ENCODE data around the gene SMOC2. TPM values are rescaled to one million over a fixed set of nuclear protein-coding genes. Genes with fewer than 3 reads are reported as not detected.

The SMOC2 gene
- polyA plus RNA-seq, 1 of the 3 experiments (the other 2 are of a cell fraction): not detected

DNA sequence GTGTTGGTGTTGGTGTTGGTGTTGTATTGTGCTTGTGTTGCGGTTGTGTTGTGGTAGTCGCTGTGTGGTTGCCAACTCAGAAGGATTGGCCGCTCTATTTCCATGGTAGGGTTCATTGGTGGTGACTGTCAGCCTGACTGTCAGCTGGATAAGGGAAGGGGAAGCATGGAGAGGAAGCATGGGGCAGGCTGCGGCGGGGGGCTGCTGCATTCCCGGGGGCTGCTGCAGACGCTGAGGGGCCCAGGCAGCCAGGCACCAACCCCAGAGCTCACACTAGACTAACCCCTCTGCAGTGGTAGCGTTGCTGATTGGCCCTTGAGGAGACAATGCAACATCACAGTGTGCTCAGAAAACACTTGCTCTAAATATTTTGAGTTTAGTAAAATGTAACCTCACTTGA is 199.2 kb downstream of the SMOC2 start:
- DNase-seq: no peak
- Histone ChIP-seq H3K9me2 (no peaks in the 10 kb centered on the region), H3K4me3 (ENCODE audit: low read depth in 2 of 2, low read length in 1 of 2) (no peak overlapping the region), H3K4me1 (ENCODE audit: control insufficient read depth in 1 of 2, insufficient read depth in 2 of 2, low read depth in 1 of 2, low read length in 1 of 2) (peaks cover 0 to 11% of the 10 kb centered on the region in 2 experiments; a peak in 1 of 4 replicates), H2AFZ (ENCODE audit: low read depth) (no peak overlapping the region), H3K9ac (no peak overlapping the region), H3K4me2 (no peak overlapping the region), H3F3A (replicated peaks; ENCODE audit: insufficient read depth) (no peaks in the 10 kb centered on the region), H3K36me3 (replicated peaks in 1 of 2; ENCODE audit: control insufficient read depth in 1 of 2, insufficient read depth in 2 of 2, low read length in 1 of 2) (no peaks in the 10 kb centered on the region), H3K27ac (ENCODE audit: low read depth in 2 of 2, low read length in 1 of 2) (no peak overlapping the region), H3K9me3 (no peaks in the 10 kb centered on the region), H4K20me1 (ENCODE audit: insufficient read depth) (no peaks in the 10 kb centered on the region), H3K27me3 (ENCODE audit: insufficient read depth) (no peaks in the 10 kb centered on the region), H3K79me2 (ENCODE audit: insufficient read depth) (no peaks in the 10 kb centered on the region)
- ChIA-PET POLR2A (no interaction called here), CTCF (no interaction called here)
- 31% methylated on average over 7 of the region's 8 CpGs for WGBS (ENCODE audit: low lambda C conversion rate)
- TF ChIP-seq GATA2 (CRISPR knock-in tag; IDR thresholded peaks at IDR 0.05) (no peak), NFIC (IDR thresholded peaks at IDR 0.05; ENCODE audit: borderline replicate concordance) (no peak), YY1 (IDR thresholded peaks at IDR 0.05; ENCODE audit: low read depth) (no peak), RFX5 (IDR thresholded peaks at IDR 0.05; ENCODE audit: low read length) (no peak), ELF1 (IDR thresholded peaks at IDR 0.05) (no peak), CHD2 (IDR thresholded peaks at IDR 0.05; ENCODE audit: low read length, partially characterized antibody) (no peak), TAF1 (IDR thresholded peaks at IDR 0.05; ENCODE audit: borderline replicate concordance, low read depth, low read length) (no peak), SMC3 (IDR thresholded peaks at IDR 0.05; ENCODE audit: low read depth, low read length) (no peak), EZH2phosphoT487 (IDR thresholded peaks at IDR 0.05; ENCODE audit: borderline replicate concordance, low read depth) (no peak), PBX3 (IDR thresholded peaks at IDR 0.05) (no peak), ZBTB33 (IDR thresholded peaks at IDR 0.05; ENCODE audit: borderline replicate concordance, low read depth) (no peak), NRF1 (IDR thresholded peaks at IDR 0.05; ENCODE audit: low read depth, low read length) (no peak)
- TF ChIP-seq, protein P1, sequence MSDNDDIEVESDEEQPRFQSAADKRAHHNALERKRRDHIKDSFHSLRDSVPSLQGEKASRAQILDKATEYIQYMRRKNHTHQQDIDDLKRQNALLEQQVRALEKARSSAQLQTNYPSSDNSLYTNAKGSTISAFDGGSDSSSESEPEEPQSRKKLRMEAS (IDR thresholded peaks at IDR 0.05; ENCODE audit: low read depth): no peak
- TF ChIP-seq, protein P2, sequence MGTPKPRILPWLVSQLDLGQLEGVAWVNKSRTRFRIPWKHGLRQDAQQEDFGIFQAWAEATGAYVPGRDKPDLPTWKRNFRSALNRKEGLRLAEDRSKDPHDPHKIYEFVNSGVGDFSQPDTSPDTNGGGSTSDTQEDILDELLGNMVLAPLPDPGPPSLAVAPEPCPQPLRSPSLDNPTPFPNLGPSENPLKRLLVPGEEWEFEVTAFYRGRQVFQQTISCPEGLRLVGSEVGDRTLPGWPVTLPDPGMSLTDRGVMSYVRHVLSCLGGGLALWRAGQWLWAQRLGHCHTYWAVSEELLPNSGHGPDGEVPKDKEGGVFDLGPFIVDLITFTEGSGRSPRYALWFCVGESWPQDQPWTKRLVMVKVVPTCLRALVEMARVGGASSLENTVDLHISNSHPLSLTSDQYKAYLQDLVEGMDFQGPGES (IDR thresholded peaks at IDR 0.05; ENCODE audit: low read depth, low read length): no peak

DNA sequence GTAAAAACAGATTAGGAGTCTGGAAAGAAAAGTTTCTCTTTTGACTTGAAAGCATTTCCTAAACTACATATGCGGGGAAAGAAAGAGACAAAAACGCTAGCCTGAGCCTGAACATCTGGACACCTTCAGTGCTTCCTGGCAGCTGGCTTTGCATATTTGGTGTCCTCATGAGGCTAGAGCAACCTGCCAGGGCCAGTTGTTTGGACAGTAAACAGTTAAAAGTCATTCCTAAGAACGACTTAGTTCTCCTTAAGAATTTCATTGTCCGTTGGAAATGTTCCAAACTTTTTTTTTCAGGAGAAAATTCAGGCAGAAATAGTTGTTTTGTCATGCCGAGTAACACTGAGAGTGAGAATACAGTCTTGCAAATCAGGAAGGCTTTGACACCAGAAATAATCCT is 199.8 kb downstream of the SMOC2 start:
- Histone ChIP-seq H3K9me3 (no peaks in the 10 kb centered on the region), H3K9ac (no peak overlapping the region), H3F3A (replicated peaks; ENCODE audit: insufficient read depth) (no peaks in the 10 kb centered on the region), H3K4me3 (ENCODE audit: low read depth in 2 of 2, low read length in 1 of 2) (no peak overlapping the region), H3K79me2 (ENCODE audit: insufficient read depth) (no peaks in the 10 kb centered on the region), H2AFZ (ENCODE audit: low read depth) (no peak overlapping the region), H4K20me1 (ENCODE audit: insufficient read depth) (no peaks in the 10 kb centered on the region), H3K27ac (ENCODE audit: low read depth in 2 of 2, low read length in 1 of 2) (no peak overlapping the region), H3K4me2 (no peak overlapping the region), H3K9me2 (no peaks in the 10 kb centered on the region), H3K36me3 (replicated peaks in 1 of 2; ENCODE audit: control insufficient read depth in 1 of 2, insufficient read depth in 2 of 2, low read length in 1 of 2) (no peaks in the 10 kb centered on the region), H3K4me1 (ENCODE audit: control insufficient read depth in 1 of 2, insufficient read depth in 2 of 2, low read depth in 1 of 2, low read length in 1 of 2) (peaks cover 0 to 11% of the 10 kb centered on the region in 2 experiments; a peak in 1 of 4 replicates), H3K27me3 (ENCODE audit: insufficient read depth) (no peaks in the 10 kb centered on the region)
- ChIA-PET POLR2A (no interaction called here), CTCF (no interaction called here)
- 33% methylated on average over 5 of the region's 5 CpGs for WGBS (ENCODE audit: low lambda C conversion rate)
- no peak for TF ChIP-seq RFX5 (IDR thresholded peaks at IDR 0.05; ENCODE audit: low read length)
- TF ChIP-seq ELF1 (IDR thresholded peaks at IDR 0.05): no peak
- no peak for TF ChIP-seq TCF12 (IDR thresholded peaks at IDR 0.05)
- TF ChIP-seq CHD2 (IDR thresholded peaks at IDR 0.05; ENCODE audit: low read length, partially characterized antibody): no peak
- TF ChIP-seq SIN3A (IDR thresholded peaks at IDR 0.05; ENCODE audit: borderline replicate concordance, low read depth, low read length): no peak
- no peak for TF ChIP-seq USF1 (IDR thresholded peaks at IDR 0.05; ENCODE audit: borderline replicate concordance, low read depth)
- TF ChIP-seq, protein P3, sequence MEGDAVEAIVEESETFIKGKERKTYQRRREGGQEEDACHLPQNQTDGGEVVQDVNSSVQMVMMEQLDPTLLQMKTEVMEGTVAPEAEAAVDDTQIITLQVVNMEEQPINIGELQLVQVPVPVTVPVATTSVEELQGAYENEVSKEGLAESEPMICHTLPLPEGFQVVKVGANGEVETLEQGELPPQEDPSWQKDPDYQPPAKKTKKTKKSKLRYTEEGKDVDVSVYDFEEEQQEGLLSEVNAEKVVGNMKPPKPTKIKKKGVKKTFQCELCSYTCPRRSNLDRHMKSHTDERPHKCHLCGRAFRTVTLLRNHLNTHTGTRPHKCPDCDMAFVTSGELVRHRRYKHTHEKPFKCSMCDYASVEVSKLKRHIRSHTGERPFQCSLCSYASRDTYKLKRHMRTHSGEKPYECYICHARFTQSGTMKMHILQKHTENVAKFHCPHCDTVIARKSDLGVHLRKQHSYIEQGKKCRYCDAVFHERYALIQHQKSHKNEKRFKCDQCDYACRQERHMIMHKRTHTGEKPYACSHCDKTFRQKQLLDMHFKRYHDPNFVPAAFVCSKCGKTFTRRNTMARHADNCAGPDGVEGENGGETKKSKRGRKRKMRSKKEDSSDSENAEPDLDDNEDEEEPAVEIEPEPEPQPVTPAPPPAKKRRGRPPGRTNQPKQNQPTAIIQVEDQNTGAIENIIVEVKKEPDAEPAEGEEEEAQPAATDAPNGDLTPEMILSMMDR (IDR thresholded peaks at IDR 0.05): no peak
- no peak for TF ChIP-seq NRF1 (IDR thresholded peaks at IDR 0.05; ENCODE audit: low read depth, low read length)
- no peak for TF ChIP-seq JUND (IDR thresholded peaks at IDR 0.05)
- DNase-seq: no peak
